Measurements from ENCODE around the gene MYOG. TPM values are rescaled to one million over a fixed set of nuclear protein-coding genes. Genes with fewer than 3 reads are reported as not detected.

MYOG gene
- total RNA-seq, 2 experiments from 2014 or later = not detected

- Mint-ChIP-seq H3K9me3 (no peaks in the 10 kb centered on the region), H3K4me3 (no peak overlapping the region), H3K36me3 (ENCODE audit: low read depth) (peaks cover 16% of the 10 kb centered on the region), H3K27me3 (peaks cover 4% of the 10 kb centered on the region), H3K4me1 (ENCODE audit: low read depth) (peaks cover 2% of the 10 kb centered on the region), H3K27ac (no peak overlapping the region)
- DNase-seq (no peak), ATAC-seq (no peak)
- TF ChIP-seq CTCF (IDR thresholded peaks at IDR 0.05) = no peak
- intact Hi-C loops (cut with micrococcal nuclease) = no loop called here
- CTCF ChIA-PET = interaction anchor here (0.9 to 1.3 kb wide), 3 partner anchors 10 to 167 kb away, joined by 3 to 5 read pairs (median 3); no protein-coding TSS in a partner anchor
- POLR2A ChIA-PET = no interaction called here
Measured at GRCh38 chr1:203048555-203049051, 37.2 kb downstream of the MYOG start.

- TF ChIP-seq CTCF (IDR thresholded peaks at IDR 0.05) = no peak
- no peak overlapping the region for H3K27ac Mint-ChIP-seq
Measured at GRCh38 chr1:203048086-203048485, 37.7 kb downstream of the MYOG start.

GRCh38 chr1:203046984-203047630 lies 38.7 kb downstream of the MYOG start:
- ATAC-seq = peak; percentile 46
- POLR2A ChIA-PET = interaction anchor here (0.7 kb wide), 1 partner anchor 450 kb away, joined by 3 read pairs; no protein-coding TSS in a partner anchor
- no peak overlapping the region for H3K27ac Mint-ChIP-seq

More at GRCh38 chr1:203048086-203048485, 37.7 kb downstream of the MYOG start:
- H3K4me1 Mint-ChIP-seq (ENCODE audit: low read depth) = peaks cover 2% of the 10 kb centered on the region
- peaks cover 18% of the 10 kb centered on the region for H3K36me3 Mint-ChIP-seq (ENCODE audit: low read depth)
- ChIA-PET POLR2A (no interaction called here), CTCF (interaction anchor here (0.9 to 1.3 kb wide), 3 partner anchors 9 to 168 kb away, joined by 3 to 5 read pairs (median 3); no protein-coding TSS in a partner anchor)
- H3K9me3 Mint-ChIP-seq = no peaks in the 10 kb centered on the region
- no peak overlapping the region for H3K4me3 Mint-ChIP-seq
- no peak for DNase-seq
- intact Hi-C loops (cut with micrococcal nuclease) = no loop called here
- no peak for ATAC-seq
- peaks cover 4% of the 10 kb centered on the region for H3K27me3 Mint-ChIP-seq

GRCh38 chr1:203045821-203046594 lies 39.8 kb downstream of the MYOG start:
- ChIA-PET POLR2A (interaction anchor here (0.7 kb wide), 1 partner anchor 451 kb away, joined by 3 read pairs; no protein-coding TSS in a partner anchor), CTCF (interaction anchor here (0.7 to 1.7 kb wide), 4 partner anchors 10 to 297 kb away, joined by 3 to 5 read pairs (median 4); no protein-coding TSS in a partner anchor)
- TF ChIP-seq CTCF (IDR thresholded peaks at IDR 0.05) = no peak
- Mint-ChIP-seq H3K27ac (no peak overlapping the region), H3K27me3 (peaks cover 3% of the 10 kb centered on the region), H3K4me3 (no peak overlapping the region), H3K9me3 (no peaks in the 10 kb centered on the region), H3K36me3 (ENCODE audit: low read depth) (peaks cover 18% of the 10 kb centered on the region), H3K4me1 (ENCODE audit: low read depth) (peaks cover 2% of the 10 kb centered on the region)
- DNase-seq = no peak
- ATAC-seq = no peak
- intact Hi-C loops (cut with micrococcal nuclease) = no loop called here

More at GRCh38 chr1:203046984-203047630, 38.7 kb downstream of the MYOG start:
- intact Hi-C loops (cut with micrococcal nuclease) = no loop called here
- H3K36me3 Mint-ChIP-seq (ENCODE audit: low read depth) = peaks cover 19% of the 10 kb centered on the region
- TF ChIP-seq CTCF (IDR thresholded peaks at IDR 0.05) = no peak
- H3K4me1 Mint-ChIP-seq (ENCODE audit: low read depth) = peaks cover 2% of the 10 kb centered on the region
- CTCF ChIA-PET = interaction anchor here (0.7 to 1.7 kb wide), 5 partner anchors 8 to 220 kb away, joined by 3 to 5 read pairs (median 4); no protein-coding TSS in a partner anchor
- DNase-seq = no peak
- no peak overlapping the region for H3K4me3 Mint-ChIP-seq
- peaks cover 4% of the 10 kb centered on the region for H3K27me3 Mint-ChIP-seq
- H3K9me3 Mint-ChIP-seq = no peaks in the 10 kb centered on the region
